Lower lobe of right lung (tissue), 2 donors: ENCODE results near the gene FUT9. TPM values are rescaled to one million over a fixed set of nuclear protein-coding genes. Genes with fewer than 3 reads are reported as not detected.

ENCODE experiments used
- ATAC-seq, 2 donors: fragments of 200-7000 bp; cut with Tn5 transposase; one replicate each; pipeline ENCODE4 v1.9.1; 2020 to 2022; ENCODE audit warnings: mild to moderate bottlenecking in 2 of 2, moderate library complexity in 2 of 2
- DNase-seq: peaks from one replicate; pipeline ENCODE4 v3.0.0-alpha.2; 2020
- H3K27ac ChIP-seq: fragments of 200-600 bp; one replicate; pipeline ENCODE4 v1.8.0; 2022
- H3K27me3 ChIP-seq: fragments of 200-600 bp; one replicate; pipeline ENCODE4 v1.8.0; 2022; ENCODE audit warnings: low read depth
- H3K36me3 ChIP-seq: fragments of 200-600 bp; one replicate; pipeline ENCODE4 v1.8.0; 2022; ENCODE audit warnings: mild to moderate bottlenecking
- H3K4me1 ChIP-seq: fragments of 200-600 bp; one replicate; pipeline ENCODE4 v1.8.0; 2022
- H3K4me3 ChIP-seq: fragments of 200-600 bp; one replicate; pipeline ENCODE4 v1.8.0; 2022; ENCODE audit warnings: mild to moderate bottlenecking
- H3K9me3 ChIP-seq: fragments of 200-600 bp; one replicate; pipeline ENCODE4 v1.8.0; 2022
- CTCF ChIP-seq: fragments of 200-600 bp; IDR thresholded peaks from one replicate; pipeline ENCODE4 v1.8.0; 2022; ENCODE audit warnings: antibody characterized with exemption, mild to moderate bottlenecking
- intact Hi-C: fragments of 100-400 bp; cut with DNase I; formaldehyde crosslinking; loops from one replicate; pipeline ENCODE4 v1.11.0; 2022
- total RNA-seq: library from RNA; stranded (reverse); fragmentation: NEBNext Ultra II Directional; extraction: Animal tissue kit (Norgen Biotek cat#: 25700); gene quantifications from one replicate; pipeline ENCODE4 v1.2.1, GENCODE V29; 2021
- donor health status: DM: no; HTN: yes; CAD: no; lungs with severe emphysema.

Gene FUT9
- total RNA-seq, 1 donor from 2014 or later, result not detected

GRCh38 chr6:96164802-96165201, 149.0 kb downstream of the FUT9 start:
- Histone ChIP-seq H3K27ac (no peak overlapping the region), H3K9me3 (no peaks in the 10 kb centered on the region), H3K4me1 (no peaks in the 10 kb centered on the region), H3K4me3 (no peak overlapping the region), H3K36me3 (no peaks in the 10 kb centered on the region), H3K27me3 (no peaks in the 10 kb centered on the region)
- DNase-seq (no peak), ATAC-seq (no peak)
- no peak for TF ChIP-seq CTCF
- intact Hi-C loops, result no loop called here

- no peak for DNase-seq
- H3K27ac ChIP-seq, result no peak overlapping the region
- no peaks in the 10 kb centered on the region for H3K9me3 ChIP-seq
- ATAC-seq, result no peak
- intact Hi-C loops, result no loop called here
- no peaks in the 10 kb centered on the region for H3K27me3 ChIP-seq
- no peak for TF ChIP-seq CTCF
- no peak overlapping the region for H3K4me3 ChIP-seq
- H3K36me3 ChIP-seq, result no peaks in the 10 kb centered on the region
- no peaks in the 10 kb centered on the region for H3K4me1 ChIP-seq
These were observed 155.3 kb downstream of the FUT9 start for GRCh38 chr6:96171112-96171511.

GRCh38 chr6:96184798-96185197, 169.0 kb downstream of the FUT9 start:
- Histone ChIP-seq H3K9me3 (no peaks in the 10 kb centered on the region), H3K27ac (no peak overlapping the region), H3K4me1 (no peaks in the 10 kb centered on the region), H3K4me3 (no peak overlapping the region), H3K27me3 (no peaks in the 10 kb centered on the region), H3K36me3 (no peaks in the 10 kb centered on the region)
- no peak for TF ChIP-seq CTCF
- ATAC-seq, result no peak
- intact Hi-C loops, result no loop called here
- DNase-seq, result no peak

GRCh38 chr6:96186094-96186493, 170.3 kb downstream of the FUT9 start:
- Histone ChIP-seq H3K9me3 (no peaks in the 10 kb centered on the region), H3K4me1 (no peaks in the 10 kb centered on the region), H3K4me3 (no peak overlapping the region), H3K27ac (no peak overlapping the region), H3K27me3 (no peaks in the 10 kb centered on the region), H3K36me3 (no peaks in the 10 kb centered on the region)
- TF ChIP-seq CTCF, result no peak
- intact Hi-C loops, result no loop called here
- DNase-seq, result no peak
- ATAC-seq, result no peak

GRCh38 chr6:96186516-96187195, 170.9 kb downstream of the FUT9 start:
- TF ChIP-seq CTCF, result no peak
- H3K4me1 ChIP-seq, result no peaks in the 10 kb centered on the region
- no peak overlapping the region for H3K4me3 ChIP-seq
- no peaks in the 10 kb centered on the region for H3K9me3 ChIP-seq
- H3K27ac ChIP-seq, result no peak overlapping the region
- ATAC-seq (no peak), DNase-seq (no peak)
- H3K36me3 ChIP-seq, result no peaks in the 10 kb centered on the region
- H3K27me3 ChIP-seq, result no peaks in the 10 kb centered on the region
- intact Hi-C loops, result no loop called here

GRCh38 chr6:96194675-96195074, 178.9 kb downstream of the FUT9 start:
- Histone ChIP-seq H3K4me3 (no peak overlapping the region), H3K9me3 (no peaks in the 10 kb centered on the region), H3K4me1 (no peaks in the 10 kb centered on the region), H3K27ac (no peak overlapping the region), H3K27me3 (no peaks in the 10 kb centered on the region), H3K36me3 (no peaks in the 10 kb centered on the region)
- no peak for ATAC-seq
- TF ChIP-seq CTCF, result no peak
- intact Hi-C loops, result no loop called here
- no peak for DNase-seq
